NT2/D1 (cell line): ENCODE data around the gene TXN2.

Experiments
- SUZ12 ChIP-seq: IDR thresholded peaks from 2 replicates; pipeline ENCODE4 v1.6.1; 2011; ENCODE audit not compliant: insufficient read length, insufficient read depth; ENCODE audit errors: extremely low read depth
- YY1 ChIP-seq: IDR thresholded peaks from 2 replicates; pipeline ENCODE4 v1.6.1; 2011; ENCODE audit not compliant: insufficient read length, insufficient read depth
- ZNF274 ChIP-seq: IDR thresholded peaks from 2 replicates; pipeline ENCODE4 v1.6.1; 2011; ENCODE audit warnings: mild to moderate bottlenecking, low read depth, low read length

GRCh38 chr22:36443198-36443770, 38.2 kb downstream of the TXN2 start:
- TF ChIP-seq YY1 (no peak), ZNF274 (no peak), SUZ12 (no peak)
